Endodermal cell (in vitro differentiated cells): ENCODE measurements around the gene CNIH4. TPM values are rescaled to one million over a fixed set of nuclear protein-coding genes. Genes with fewer than 3 reads are reported as not detected.
"Not testable (repeated sequence)": the region's sequence is repeated elsewhere in the genome, so short reads cannot be mapped to it uniquely, and the experiment has no call there.

Source experiments
- DNase-seq: peaks from one replicate; pipeline ENCODE4 v3.0.0-alpha.2; 2017
- H3K27ac ChIP-seq: 2 replicates; pipeline ENCODE4 v1.5.1; 2013; ENCODE audit warnings: mild to moderate bottlenecking, low read depth, low read length, moderate library complexity
- H3K27me3 ChIP-seq: 2 replicates; pipeline ENCODE4 v1.6.1; 2013; ENCODE audit warnings: mild to moderate bottlenecking, low read length, moderate library complexity; ENCODE audit not compliant: insufficient read depth, control insufficient read depth, poor library complexity, severe bottlenecking
- H3K36me3 ChIP-seq: 2 replicates; pipeline ENCODE4 v1.7.0; 2013; ENCODE audit warnings: mild to moderate bottlenecking, low read length, moderate library complexity; ENCODE audit not compliant: control insufficient read depth, insufficient read depth
- H3K4me1 ChIP-seq: one replicate; pipeline ENCODE4 v1.7.0; 2013; ENCODE audit warnings: low read length; ENCODE audit not compliant: control insufficient read depth, insufficient read depth
- H3K4me3 ChIP-seq: 2 replicates; pipeline ENCODE4 v1.5.1; 2013; ENCODE audit warnings: mild to moderate bottlenecking, low read length, moderate library complexity
- H3K9ac ChIP-seq: 2 replicates; pipeline ENCODE4 v1.6.1; 2013; ENCODE audit warnings: mild to moderate bottlenecking, low read length, moderate library complexity; ENCODE audit not compliant: poor library complexity, severe bottlenecking; ENCODE audit errors: extremely low read depth
- H3K9me3 ChIP-seq: 2 replicates; pipeline ENCODE4 v1.6.1; 2013; ENCODE audit warnings: mild to moderate bottlenecking, low read length, moderate library complexity; ENCODE audit not compliant: control insufficient read depth
- H3K27ac Mint-ChIP-seq: 2 replicates; pipeline ENCODE4 v1.8.0; 2020; ENCODE audit warnings: mixed read lengths
- H3K27me3 Mint-ChIP-seq: 2 replicates; pipeline ENCODE4 v1.8.0; 2021; ENCODE audit warnings: mild to moderate bottlenecking, mixed read lengths; ENCODE audit not compliant: insufficient read depth
- H3K36me3 Mint-ChIP-seq: 2 replicates; pipeline ENCODE4 v1.8.0; 2020; ENCODE audit warnings: low read depth, mixed read lengths
- H3K4me1 Mint-ChIP-seq: 2 replicates; pipeline ENCODE4 v1.8.0; 2020; ENCODE audit warnings: mixed read lengths
- H3K4me3 Mint-ChIP-seq: 2 replicates; pipeline ENCODE4 v1.8.0; 2020; ENCODE audit warnings: mild to moderate bottlenecking, moderate library complexity, mixed read lengths
- H3K9me3 Mint-ChIP-seq: 2 replicates; pipeline ENCODE4 v1.8.0; 2020; ENCODE audit warnings: mild to moderate bottlenecking, mixed read lengths
- CTCF ChIP-seq: fragments of 200-600 bp; sonication (generic); conservative IDR thresholded peaks from 2 replicates; pipeline ENCODE4 v1.5.0; 2021; ENCODE audit warnings: antibody characterized with exemption, mild to moderate bottlenecking
- WGBS, 2 experiments: methylation state at CpG; one replicate each; pipeline versions ENCODE4 v1.1.5 to v1.1.7; 2013; ENCODE audit warnings: missing lambda C conversion rate in 2 of 2, mixed read lengths in 1 of 2; ENCODE audit not compliant: insufficient coverage in 1 of 2, insufficient read length in 1 of 2; 5-methylcytosine and 5-hydroxymethylcytosine counted together
- total RNA-seq, 2 donors: library from RNA; stranded (reverse); fragmentation: NEBNext Ultra II Directional in 1 of 2; extraction: Animal tissue kit (Norgen Biotek cat#: 25700) in 1 of 2; gene quantifications; 2 replicates in 1 of 2; 3 replicates in 1 of 2; pipeline ENCODE4 v1.2.1, GENCODE V29; 2021

The CNIH4 gene
- total RNA-seq, 2 donors from 2014 or later: 63.7 to 67.8 TPM

GRCh38 chr1:224348137-224348536 lies 8.5 kb upstream of the CNIH4 start:
- H3K27ac ChIP-seq: no peak overlapping the region
- no peaks in the 10 kb centered on the region for H3K4me1 ChIP-seq
- H3K36me3 ChIP-seq: no peaks in the 10 kb centered on the region
- no peak overlapping the region for H3K27ac Mint-ChIP-seq
- TF ChIP-seq CTCF: no peak
- H3K27me3 Mint-ChIP-seq: no peaks in the 10 kb centered on the region
- H3K27me3 ChIP-seq: no peaks in the 10 kb centered on the region
- H3K36me3 Mint-ChIP-seq: no peaks in the 10 kb centered on the region
- H3K4me3 ChIP-seq: no peak overlapping the region
- DNase-seq: no peak
- peaks cover 15% of the 10 kb centered on the region for H3K9me3 ChIP-seq
- peaks cover 37% of the 10 kb centered on the region for H3K9me3 Mint-ChIP-seq
- no CpG with 5 or more reads among the region's 2 CpGs for WGBS, 2 experiments
- H3K4me1 Mint-ChIP-seq: no peaks in the 10 kb centered on the region
- H3K9ac ChIP-seq: no peak overlapping the region
- no peak overlapping the region for H3K4me3 Mint-ChIP-seq

GRCh38 chr1:224349716-224350115 lies 7.0 kb upstream of the CNIH4 start:
- H3K27ac ChIP-seq, H3K9ac ChIP-seq, H3K4me1 Mint-ChIP-seq, DNase-seq, H3K4me3 ChIP-seq, H3K4me1 ChIP-seq, H3K36me3 Mint-ChIP-seq, H3K4me3 Mint-ChIP-seq, H3K27me3 ChIP-seq, H3K9me3 ChIP-seq, H3K27me3 Mint-ChIP-seq, H3K27ac Mint-ChIP-seq, H3K36me3 ChIP-seq: not testable (repeated sequence)
- H3K9me3 Mint-ChIP-seq: peaks cover 21% of the 10 kb centered on the region
- 92 to 100% methylated on average over 5 to 30 of the region's 30 CpGs for WGBS, 2 experiments

- not testable (repeated sequence) for H3K27ac ChIP-seq, H3K27me3 Mint-ChIP-seq, H3K36me3 ChIP-seq, H3K4me3 ChIP-seq, H3K4me3 Mint-ChIP-seq, H3K36me3 Mint-ChIP-seq, H3K9me3 ChIP-seq, H3K4me1 ChIP-seq, H3K4me1 Mint-ChIP-seq, H3K27ac Mint-ChIP-seq, DNase-seq, H3K27me3 ChIP-seq, H3K9ac ChIP-seq
- WGBS, 2 experiments: 94 to 95% methylated on average over 15 to 49 of the region's 49 CpGs
- H3K9me3 Mint-ChIP-seq: peaks cover 19% of the 10 kb centered on the region
Measured at GRCh38 chr1:224352436-224353085, 4.1 kb upstream of the CNIH4 start.

GRCh38 chr1:224353975-224354925 lies 2.4 kb upstream of the CNIH4 start:
- Mint-ChIP-seq H3K9me3 (peaks cover 19% of the 10 kb centered on the region), H3K36me3 (peaks cover 2% of the 10 kb centered on the region), H3K4me1 (peaks cover 17% of the 10 kb centered on the region)

More at GRCh38 chr1:224353975-224354925, 2.4 kb upstream of the CNIH4 start:
- H3K36me3 ChIP-seq: no peaks in the 10 kb centered on the region
- H3K4me3 Mint-ChIP-seq: no peak overlapping the region
- H3K27ac Mint-ChIP-seq: no peak overlapping the region
- no peak for DNase-seq
- no peaks in the 10 kb centered on the region for H3K27me3 Mint-ChIP-seq
- no peak overlapping the region for H3K9ac ChIP-seq
- TF ChIP-seq CTCF: no peak
- WGBS, 2 experiments: 92 to 93% methylated on average over 4 to 5 of the region's 5 CpGs
- no peaks in the 10 kb centered on the region for H3K9me3 ChIP-seq
- no peaks in the 10 kb centered on the region for H3K27me3 ChIP-seq
- no peaks in the 10 kb centered on the region for H3K4me1 ChIP-seq
- no peak overlapping the region for H3K4me3 ChIP-seq
- H3K27ac ChIP-seq: no peak overlapping the region
